ACC112 (cell line): ENCODE data around the gene LHX4.

Source experiments
- H2AFZ ChIP-seq: fragments of 200-600 bp; sonication (generic); one replicate; pipeline ENCODE4 v1.6.0; 2017; ENCODE audit warnings: antibody characterized with exemption, low read length; ENCODE audit not compliant: unreplicated experiment
- H3K27ac ChIP-seq: fragments of 200-600 bp; sonication (generic); 2 replicates; pipeline ENCODE4 v1.5.1; 2014; ENCODE audit warnings: low read depth, mild to moderate bottlenecking, antibody characterized with exemption, low read length, moderate library complexity
- H3K27me3 ChIP-seq: fragments of 200-600 bp; sonication (generic); 2 replicates; pipeline ENCODE4 v1.6.1; 2014; ENCODE audit warnings: mild to moderate bottlenecking, antibody characterized with exemption, low read length, moderate library complexity, mixed read lengths; ENCODE audit not compliant: insufficient read depth
- H3K36me3 ChIP-seq: fragments of 200-600 bp; sonication (generic); 2 replicates; pipeline ENCODE4 v1.6.1; 2016; ENCODE audit warnings: mild to moderate bottlenecking, antibody characterized with exemption, low read length, moderate library complexity, mixed read lengths; ENCODE audit not compliant: insufficient read depth
- H3K4me1 ChIP-seq: fragments of 200-600 bp; sonication (generic); one replicate; pipeline ENCODE4 v1.6.1; 2016; ENCODE audit warnings: low read length, mixed read lengths; ENCODE audit not compliant: insufficient read depth, unreplicated experiment, control insufficient read depth
- H3K4me3 ChIP-seq: fragments of 200-600 bp; sonication (generic); 2 replicates; pipeline ENCODE4 v1.5.1; 2014; ENCODE audit warnings: mild to moderate bottlenecking, low read depth, low read length
- H3K79me2 ChIP-seq: fragments of 200-600 bp; sonication (generic); one replicate; pipeline ENCODE4 v1.6.0; 2016; ENCODE audit warnings: low read length; ENCODE audit not compliant: control insufficient read depth, unreplicated experiment, insufficient read depth

The LHX4 gene

GRCh38 chr1:180290265-180291001, 60.4 kb downstream of the LHX4 start:
- H3K36me3 ChIP-seq: no peaks in the 10 kb centered on the region; the same call in 1 of the 2 replicates

GRCh38 chr1:180291004-180291403, 60.9 kb downstream of the LHX4 start:
- Histone ChIP-seq H3K27me3 (no peaks in the 10 kb centered on the region), H2AFZ (no peak overlapping the region), H3K4me1 (no peaks in the 10 kb centered on the region), H3K27ac (peak overlapping the region; percentile 18; the same call in 1 of the 2 replicates), H3K79me2 (no peaks in the 10 kb centered on the region), H3K4me3 (no peak overlapping the region), H3K36me3 (no peaks in the 10 kb centered on the region; the same call in 1 of the 2 replicates)

More at GRCh38 chr1:180290265-180291001, 60.4 kb downstream of the LHX4 start:
- Histone ChIP-seq H3K79me2 (no peaks in the 10 kb centered on the region), H3K4me3 (no peak overlapping the region), H3K27ac (0 out of 2 replicates have a peak overlapping the region, but pooled peaks have one; percentile 18), H3K27me3 (no peaks in the 10 kb centered on the region), H3K4me1 (no peaks in the 10 kb centered on the region), H2AFZ (no peak overlapping the region)

- Histone ChIP-seq H3K36me3 (no peaks in the 10 kb centered on the region), H3K4me3 (no peak overlapping the region)
These were observed 64.6 kb downstream of the LHX4 start for GRCh38 chr1:180294711-180295110.

GRCh38 chr1:180295999-180296398, 65.9 kb downstream of the LHX4 start:
- no peaks in the 10 kb centered on the region for H3K27me3 ChIP-seq
- H3K27ac ChIP-seq: no peak overlapping the region
- H3K4me1 ChIP-seq: peaks cover 7% of the 10 kb centered on the region
- H2AFZ ChIP-seq: no peak overlapping the region
- H3K36me3 ChIP-seq: no peaks in the 10 kb centered on the region
- no peaks in the 10 kb centered on the region for H3K79me2 ChIP-seq
- no peak overlapping the region for H3K4me3 ChIP-seq

More at GRCh38 chr1:180294711-180295110, 64.6 kb downstream of the LHX4 start:
- Histone ChIP-seq H2AFZ (no peak overlapping the region), H3K79me2 (no peaks in the 10 kb centered on the region), H3K4me1 (peaks cover 6% of the 10 kb centered on the region), H3K27me3 (no peaks in the 10 kb centered on the region), H3K27ac (no peak overlapping the region)

- no peaks in the 10 kb centered on the region for H3K79me2 ChIP-seq
- H3K4me1 ChIP-seq: peaks cover 13% of the 10 kb centered on the region
- H3K4me3 ChIP-seq: no peak overlapping the region
- H3K36me3 ChIP-seq: no peaks in the 10 kb centered on the region
- H2AFZ ChIP-seq: no peak overlapping the region
- no peak overlapping the region for H3K27ac ChIP-seq
- no peaks in the 10 kb centered on the region for H3K27me3 ChIP-seq
These were observed 69.6 kb downstream of the LHX4 start for GRCh38 chr1:180299479-180300221.

- no peak overlapping the region for H3K27ac ChIP-seq
- peaks cover 13% of the 10 kb centered on the region for H3K4me1 ChIP-seq
- H3K27me3 ChIP-seq: no peaks in the 10 kb centered on the region
- no peak overlapping the region for H3K4me3 ChIP-seq
- H3K36me3 ChIP-seq: no peaks in the 10 kb centered on the region
- no peak overlapping the region for H2AFZ ChIP-seq
- no peaks in the 10 kb centered on the region for H3K79me2 ChIP-seq
These were observed 71.2 kb downstream of the LHX4 start for GRCh38 chr1:180301135-180301742.

GRCh38 chr1:180309338-180309737, 79.3 kb downstream of the LHX4 start:
- Histone ChIP-seq H3K79me2 (no peaks in the 10 kb centered on the region), H3K4me1 (peaks cover 32% of the 10 kb centered on the region), H3K27ac (peak overlapping the region; percentile 58), H3K36me3 (no peaks in the 10 kb centered on the region), H2AFZ (no peak overlapping the region), H3K4me3 (no peak overlapping the region), H3K27me3 (no peaks in the 10 kb centered on the region)

- peaks cover 32% of the 10 kb centered on the region for H3K4me1 ChIP-seq
- peak overlapping the region; percentile 58; the same call in 1 of the 2 replicates for H3K27ac ChIP-seq
- H3K27me3 ChIP-seq: no peaks in the 10 kb centered on the region
- no peak overlapping the region for H3K4me3 ChIP-seq
- H3K79me2 ChIP-seq: no peaks in the 10 kb centered on the region
- H3K36me3 ChIP-seq: no peaks in the 10 kb centered on the region
- H2AFZ ChIP-seq: no peak overlapping the region
These were observed 80.0 kb downstream of the LHX4 start for GRCh38 chr1:180310095-180310494.

GRCh38 chr1:180311011-180311730, 81.1 kb downstream of the LHX4 start:
- Histone ChIP-seq H3K4me3 (no peak overlapping the region), H3K79me2 (no peaks in the 10 kb centered on the region), H2AFZ (no peak overlapping the region), H3K4me1 (peaks cover 32% of the 10 kb centered on the region), H3K27ac (peak overlapping the region; percentile 25; the same call in 1 of the 2 replicates), H3K27me3 (no peaks in the 10 kb centered on the region), H3K36me3 (no peaks in the 10 kb centered on the region)

- Histone ChIP-seq H3K36me3 (no peaks in the 10 kb centered on the region), H3K27ac (no peak overlapping the region), H2AFZ (no peak overlapping the region), H3K27me3 (no peaks in the 10 kb centered on the region), H3K79me2 (no peaks in the 10 kb centered on the region), H3K4me1 (peaks cover 32% of the 10 kb centered on the region), H3K4me3 (no peak overlapping the region)
These were observed 82.9 kb downstream of the LHX4 start for GRCh38 chr1:180312926-180313325.
